ACHN (cell line): Measurements from ENCODE around the gene OLIG1.

Experiments
- DNase-seq: peaks from one replicate; pipeline ENCODE4 v3.0.0-alpha.2; 2015
- in situ Hi-C: cut with HindIII; loops from 2 replicates; pipeline ENCODE4 v1.10.0; 2017; ENCODE audit warnings: low sequenced_read_pairs, low pct_ligation_motif_present, low pct_unique_long_range_greater_than_20kb

OLIG1 gene

DNA sequence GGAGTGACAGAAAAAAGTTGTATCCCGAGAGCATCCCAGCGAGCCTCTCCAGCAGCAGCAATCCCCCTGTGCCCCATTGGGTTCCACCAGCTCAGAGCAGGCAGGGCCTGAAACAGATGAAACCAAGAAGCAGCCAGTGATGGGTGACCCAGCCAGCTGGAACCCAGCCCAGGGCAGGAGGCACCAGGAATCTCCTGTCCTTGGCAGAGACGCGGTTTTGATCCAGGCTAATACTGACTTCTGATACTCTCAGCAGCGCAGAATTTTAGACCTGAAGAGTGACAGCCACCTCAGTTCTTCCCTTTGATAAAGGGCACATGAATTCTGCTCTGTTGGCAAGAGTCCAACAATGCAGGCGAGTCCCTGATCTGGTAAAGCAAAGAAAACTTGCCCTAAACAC is 11.4 kb upstream of the OLIG1 start:
- DNase-seq = no peak
- in situ Hi-C loops = no loop called here

GRCh38 chr21:33058957-33059356 is 11.0 kb upstream of the OLIG1 start:
- no peak for DNase-seq
- in situ Hi-C loops = no loop called here

DNA sequence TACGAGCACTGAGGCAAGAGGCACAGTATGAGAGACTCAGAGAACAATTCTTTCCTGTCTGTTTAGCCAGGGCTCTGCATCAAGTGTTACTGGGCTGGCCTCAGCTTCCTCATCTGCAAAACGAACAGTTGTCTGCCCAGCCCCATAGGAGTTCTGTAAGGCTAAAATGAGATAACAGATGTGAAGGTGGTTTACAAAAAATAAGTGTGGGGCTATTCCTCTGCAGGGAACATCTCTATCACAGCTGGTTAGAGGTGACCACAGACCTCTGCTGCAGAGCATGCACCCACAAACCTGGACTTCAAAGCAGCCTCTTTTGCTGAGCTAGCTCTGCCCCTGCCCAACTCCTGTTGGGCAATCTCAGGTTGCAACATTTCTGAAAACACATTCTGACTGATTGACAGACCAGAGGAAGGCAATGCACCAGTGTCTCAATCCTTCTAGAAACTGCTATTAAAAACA is 10.5 kb upstream of the OLIG1 start:
- in situ Hi-C loops = no loop called here
- no peak for DNase-seq

GRCh38 chr21:33061233-33061632 is 8.7 kb upstream of the OLIG1 start:
- in situ Hi-C loops = no loop called here
- DNase-seq = no peak

GRCh38 chr21:33063375-33063883 is 6.5 kb upstream of the OLIG1 start:
- DNase-seq = no peak
- in situ Hi-C loops = no loop called here

GRCh38 chr21:33063907-33064622 is 5.9 kb upstream of the OLIG1 start:
- in situ Hi-C loops = no loop called here
- DNase-seq = no peak

DNA sequence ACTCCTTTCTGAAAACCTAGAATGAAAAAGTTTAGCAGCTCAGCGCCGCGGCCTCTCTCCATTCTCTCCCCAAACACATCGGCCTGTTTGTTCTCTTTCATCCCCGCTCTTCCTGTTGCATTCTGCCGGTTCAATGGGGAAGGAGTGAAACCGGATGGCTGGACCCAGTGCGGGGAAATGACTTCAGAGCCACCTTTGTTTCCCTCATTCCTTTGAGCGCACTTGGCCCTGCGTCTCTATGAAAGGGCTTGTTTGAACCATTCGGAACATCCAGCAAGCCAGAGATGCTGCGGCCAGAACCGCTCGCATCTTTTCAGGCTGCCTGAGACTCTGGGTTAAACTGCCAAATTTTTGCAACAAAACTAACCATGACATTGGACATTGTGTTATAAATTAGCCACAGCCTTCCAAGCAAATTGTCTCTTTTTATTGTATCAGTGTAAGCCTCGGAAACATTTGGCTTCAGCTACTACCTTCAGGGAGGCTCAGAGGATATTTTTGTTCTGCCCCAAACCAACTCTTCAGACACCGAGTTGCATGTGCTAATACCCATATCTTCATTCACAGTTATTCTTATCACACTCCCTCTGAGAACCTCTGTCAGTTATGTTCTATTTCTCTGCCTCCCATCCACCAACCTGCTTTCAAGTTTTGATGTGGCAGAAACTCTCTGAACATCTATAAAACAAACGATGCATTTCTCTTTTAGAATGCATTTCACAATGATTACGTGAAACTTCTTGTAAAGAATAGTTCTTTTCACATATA is 5.1 kb upstream of the OLIG1 start:
- in situ Hi-C loops = no loop called here
- no peak for DNase-seq

DNA sequence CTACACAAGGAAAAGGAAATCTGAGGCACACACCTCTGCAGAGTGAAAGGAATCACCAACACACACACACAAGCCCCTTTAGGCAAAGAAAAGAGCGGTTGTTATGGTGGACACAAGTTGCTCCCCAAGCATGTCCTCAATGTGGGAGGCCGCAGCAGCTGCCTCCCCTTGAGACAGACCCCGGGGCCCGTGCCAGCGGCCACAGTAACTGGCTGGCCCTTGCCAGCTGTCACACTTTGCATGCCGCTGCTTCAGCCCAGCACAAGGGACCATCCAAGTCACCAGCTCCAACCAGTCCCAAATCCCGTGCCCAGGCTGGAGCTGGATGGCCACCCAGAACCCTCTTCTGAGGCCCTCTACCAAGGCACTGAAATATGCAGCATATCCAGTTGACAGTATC is 2.9 kb upstream of the OLIG1 start:
- in situ Hi-C loops = no loop called here
- no peak for DNase-seq

DNA sequence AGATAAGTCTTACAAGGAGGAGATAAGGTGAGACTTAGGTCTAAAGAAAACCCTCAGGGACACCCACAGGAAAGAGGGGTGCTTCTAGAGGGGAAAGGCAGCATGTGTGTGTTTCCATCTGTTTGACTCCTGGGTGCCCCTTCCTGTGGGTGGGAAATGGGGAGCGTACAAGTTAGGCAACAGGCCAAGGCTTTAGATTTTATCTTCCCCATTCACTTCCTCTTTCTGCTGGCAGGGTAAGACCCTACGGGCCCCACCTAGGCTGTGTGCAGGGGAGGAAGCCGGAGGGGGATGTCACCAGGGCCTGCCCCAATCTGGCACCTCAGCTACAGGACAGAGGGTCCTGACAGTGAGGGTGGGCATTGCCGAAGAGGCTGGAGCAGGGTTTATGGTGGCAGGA is 2.5 kb upstream of the OLIG1 start:
- DNase-seq = no peak
- in situ Hi-C loops = no loop called here

GRCh38 chr21:33069243-33069642 is 698 bp upstream of the OLIG1 start:
- in situ Hi-C loops = no loop called here
- no peak for DNase-seq

GRCh38 chr21:33069645-33069993 is 322 bp upstream of the OLIG1 start:
- in situ Hi-C loops = no loop called here
- no peak for DNase-seq

- no peak for DNase-seq
- in situ Hi-C loops = no loop called here
Measured at GRCh38 chr21:33070744-33070997, 730 bp downstream of the OLIG1 start.

DNA sequence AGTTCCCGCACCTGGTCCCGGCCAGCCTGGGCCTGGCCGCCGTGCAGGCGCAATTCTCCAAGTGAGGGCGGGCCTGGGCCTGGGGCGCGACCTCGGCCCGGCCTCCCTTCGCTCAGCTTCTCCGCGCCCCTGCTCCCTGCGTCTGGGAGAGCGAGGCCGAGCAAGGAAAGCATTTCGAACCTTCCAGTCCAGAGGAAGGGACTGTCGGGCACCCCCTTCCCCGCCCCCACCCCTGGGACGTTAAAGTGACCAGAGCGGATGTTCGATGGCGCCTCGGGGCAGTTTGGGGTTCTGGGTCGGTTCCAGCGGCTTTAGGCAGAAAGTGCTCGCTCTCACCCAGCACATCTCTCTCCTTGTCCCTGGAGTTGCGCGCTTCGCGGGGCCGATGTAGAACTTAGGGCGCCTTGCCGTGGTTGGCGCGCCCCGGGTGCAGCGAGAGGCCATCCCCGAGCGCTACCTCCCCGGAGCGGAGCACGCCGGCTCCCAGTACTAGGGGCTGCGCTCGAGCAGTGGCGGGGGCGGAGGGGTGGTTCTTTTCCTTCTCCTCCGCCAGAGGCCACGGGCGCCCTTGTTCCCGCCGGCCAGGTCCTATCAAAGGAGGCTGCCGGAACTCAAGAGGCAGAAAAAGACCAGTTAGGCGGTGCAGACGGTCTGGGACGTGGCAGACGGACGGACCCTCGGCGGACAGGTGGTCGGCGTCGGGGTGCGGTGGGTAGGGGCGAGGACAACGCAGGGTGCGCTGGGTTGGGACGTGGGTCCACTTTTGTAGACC is 1.2 kb downstream of the OLIG1 start:
- in situ Hi-C loops = no loop called here
- DNase-seq = no peak

DNA sequence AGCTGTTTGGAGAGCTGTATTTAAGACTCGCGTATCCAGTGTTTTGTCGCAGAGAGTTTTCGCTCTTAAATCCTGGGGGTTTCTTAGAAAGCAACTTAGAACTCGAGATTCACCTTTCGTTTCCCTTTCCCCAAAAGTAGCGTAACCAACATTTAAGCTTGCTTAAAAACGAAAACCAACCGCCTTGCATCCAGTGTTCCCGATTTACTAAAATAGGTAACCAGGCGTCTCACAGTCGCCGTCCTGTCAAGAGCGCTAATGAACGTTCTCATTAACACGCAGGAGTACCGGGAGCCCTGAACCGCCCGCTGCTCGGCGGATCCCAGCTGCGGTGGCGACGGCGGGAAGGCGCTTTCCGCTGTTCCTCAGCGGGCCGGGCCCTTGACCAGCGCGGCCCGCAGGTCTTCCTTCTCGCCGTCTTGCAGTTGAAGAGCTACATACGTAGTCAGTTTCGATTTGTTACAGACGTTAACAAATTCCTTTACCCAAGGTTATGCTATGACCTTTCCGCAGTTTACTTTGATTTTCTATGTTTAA is 1.9 kb downstream of the OLIG1 start:
- in situ Hi-C loops = no loop called here
- DNase-seq = no peak

DNA sequence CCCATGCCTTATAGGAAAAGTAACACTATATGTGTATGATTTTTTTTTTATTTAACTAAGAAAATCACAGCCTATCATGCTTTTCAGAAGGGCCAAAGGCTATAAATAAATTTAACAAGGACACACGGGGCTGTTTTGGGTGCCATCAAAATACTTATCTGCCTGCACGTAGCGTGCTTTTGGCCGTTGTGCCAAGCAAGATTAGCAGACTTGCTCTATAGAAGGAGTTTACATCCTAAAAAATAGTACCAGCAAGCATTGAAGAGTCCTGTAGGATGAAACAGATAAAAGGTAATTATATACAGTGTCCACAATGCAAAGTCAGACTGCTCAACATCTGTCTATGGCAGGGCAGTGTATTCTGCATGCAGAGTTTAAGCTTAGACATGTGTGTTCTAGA is 3.7 kb downstream of the OLIG1 start:
- in situ Hi-C loops = no loop called here
- no peak for DNase-seq

DNA sequence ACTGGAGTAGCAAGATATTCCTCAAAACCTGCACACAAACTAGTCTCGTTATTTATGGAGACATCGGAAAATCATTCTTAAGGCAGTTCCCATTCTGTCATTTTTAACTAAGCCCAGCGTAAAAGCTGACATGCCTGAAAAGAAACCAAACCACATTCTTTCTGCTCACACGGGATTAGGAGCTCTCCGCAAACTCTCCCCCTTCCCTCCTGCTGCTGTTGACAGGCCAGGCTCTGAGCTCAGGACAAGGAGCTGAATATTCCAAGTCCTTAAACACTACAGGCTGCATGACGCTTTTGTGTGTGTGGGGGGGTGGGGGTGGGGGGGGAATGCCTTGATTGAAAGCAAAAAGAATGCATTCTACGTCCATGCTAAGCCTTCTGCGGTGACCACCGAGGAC is 5.2 kb downstream of the OLIG1 start:
- DNase-seq = no peak
- in situ Hi-C loops = no loop called here

GRCh38 chr21:33075596-33076195 is 5.8 kb downstream of the OLIG1 start:
- in situ Hi-C loops = no loop called here
- no peak for DNase-seq

DNA sequence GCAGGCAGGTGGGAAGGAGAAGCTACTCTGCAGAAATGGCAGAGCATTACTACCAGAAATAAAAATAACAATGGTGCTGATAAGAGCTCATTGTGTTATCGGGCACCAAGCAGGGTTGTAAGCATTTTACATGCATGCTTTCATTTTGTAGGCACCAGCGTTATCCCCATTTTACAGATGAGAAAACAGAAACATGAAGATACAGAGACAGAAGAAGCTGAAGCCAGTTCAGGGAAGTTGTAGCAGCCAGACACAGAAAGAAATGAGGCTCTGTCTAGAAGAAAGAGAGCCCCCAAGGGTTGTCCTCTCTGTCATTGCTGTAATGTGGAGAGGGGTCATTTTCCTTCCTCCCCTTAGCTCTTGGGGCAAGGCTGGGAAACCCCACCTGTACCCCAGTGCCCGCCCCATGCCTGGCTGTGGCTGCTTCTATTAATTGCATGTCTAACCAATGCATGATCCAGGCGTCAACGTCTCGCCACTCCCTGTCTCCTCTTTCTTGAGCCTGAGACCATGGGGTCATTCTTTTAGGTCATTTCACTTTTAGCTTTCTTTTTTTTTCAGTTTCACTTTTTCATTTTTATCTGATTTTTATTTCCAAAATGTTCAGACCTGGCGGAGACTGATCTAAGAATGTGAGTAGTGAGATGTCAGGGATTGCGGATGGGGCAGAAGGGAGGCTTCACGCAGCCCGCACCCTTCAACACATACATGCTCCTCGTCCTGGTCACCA is 6.8 kb downstream of the OLIG1 start:
- in situ Hi-C loops = no loop called here

More for the DNA sequence above, 6.8 kb downstream of the OLIG1 start:
- DNase-seq = no peak
